GM23338 (cell line): ENCODE results near the gene UBQLN4. TPM values are rescaled to one million over a fixed set of nuclear protein-coding genes. Genes with fewer than 3 reads are reported as not detected.

ENCODE experiments used
- ATAC-seq: fragments of 200-7000 bp; cut with Tn5 transposase; 3 replicates; pipeline ENCODE4 v1.9.1; 2020
- DNase-seq: peaks from one replicate; pipeline ENCODE4 v3.0.0-alpha.2; 2015; ENCODE audit warnings: low spot score
- H2AFZ ChIP-seq: fragments of 200-600 bp; sonication (generic); 2 replicates; pipeline ENCODE4 v1.8.0; 2016; ENCODE audit warnings: antibody characterized with exemption, mild to moderate bottlenecking, moderate library complexity
- H3F3A ChIP-seq: fragments of 200-600 bp; sonication (generic); replicated peaks from 2 replicates; pipeline ENCODE4 v1.8.0; 2017; ENCODE audit warnings: antibody characterized with exemption, mixed run types, low read depth
- H3K27ac ChIP-seq: fragments of 200-600 bp; sonication (generic); 2 replicates; pipeline ENCODE4 v1.6.1; 2016; ENCODE audit warnings: low read depth
- H3K27me3 ChIP-seq: fragments of 200-600 bp; sonication (generic); 2 replicates; pipeline ENCODE4 v1.8.0; 2016; ENCODE audit warnings: mild to moderate bottlenecking, mixed run types, moderate library complexity; ENCODE audit not compliant: insufficient read depth
- H3K36me3 ChIP-seq: fragments of 200-600 bp; sonication (generic); 2 replicates; pipeline ENCODE4 v1.8.0; 2016; ENCODE audit warnings: mild to moderate bottlenecking; ENCODE audit not compliant: insufficient read depth
- H3K4me1 ChIP-seq: fragments of 200-600 bp; sonication (generic); 2 replicates; pipeline ENCODE4 v1.8.0; 2016; ENCODE audit warnings: mild to moderate bottlenecking, moderate library complexity; ENCODE audit not compliant: insufficient read depth
- H3K4me2 ChIP-seq: fragments of 200-600 bp; sonication (generic); 2 replicates; pipeline ENCODE4 v1.7.1; 2017; ENCODE audit warnings: mixed run types
- H3K4me3 ChIP-seq: fragments of 200-600 bp; sonication (generic); 2 replicates; pipeline ENCODE4 v1.6.1; 2016; ENCODE audit warnings: mixed run types
- H3K79me2 ChIP-seq: fragments of 200-600 bp; sonication (generic); replicated peaks from 2 replicates; pipeline ENCODE4 v1.8.0; 2017; ENCODE audit warnings: mild to moderate bottlenecking; ENCODE audit not compliant: insufficient read depth
- H3K9me2 ChIP-seq: fragments of 200-600 bp; sonication (generic); 2 replicates; pipeline ENCODE4 v1.8.0; 2017; ENCODE audit not compliant: insufficient read depth
- H4K20me1 ChIP-seq: fragments of 200-600 bp; sonication (generic); replicated peaks from 2 replicates; pipeline ENCODE4 v1.8.0; 2017; ENCODE audit warnings: mild to moderate bottlenecking; ENCODE audit not compliant: insufficient read depth
- H3K27ac Mint-ChIP-seq: 2 replicates; pipeline ENCODE4 v1.8.0; 2020; ENCODE audit warnings: inconsistent platforms, mild to moderate bottlenecking, moderate library complexity, mixed read lengths
- H3K27me3 Mint-ChIP-seq: 3 replicates; pipeline ENCODE4 v1.8.0; 2022; ENCODE audit warnings: low read depth, mild to moderate bottlenecking, moderate library complexity, mixed read lengths, inconsistent platforms; ENCODE audit not compliant: insufficient read depth, poor library complexity
- H3K36me3 Mint-ChIP-seq: 3 replicates; pipeline ENCODE4 v1.8.0; 2021; ENCODE audit warnings: low read depth, mild to moderate bottlenecking, inconsistent platforms, moderate library complexity, mixed read lengths
- H3K4me1 Mint-ChIP-seq: 3 replicates; pipeline ENCODE4 v1.8.0; 2020; ENCODE audit warnings: mild to moderate bottlenecking, inconsistent platforms, mixed read lengths
- H3K4me3 Mint-ChIP-seq: 3 replicates; pipeline ENCODE4 v1.8.0; 2021; ENCODE audit warnings: moderate library complexity, mild to moderate bottlenecking, inconsistent platforms, mixed read lengths
- H3K9me3 Mint-ChIP-seq: 3 replicates; pipeline ENCODE4 v1.8.0; 2020; ENCODE audit warnings: moderate library complexity, mild to moderate bottlenecking, inconsistent platforms, mixed read lengths
- CREB1 ChIP-seq: fragments of 250-450 bp; sonication (Bioruptor Pico); IDR thresholded peaks from 2 replicates; pipeline ENCODE4 v1.5.0; 2020; ENCODE audit warnings: low read depth, mild to moderate bottlenecking, moderate library complexity
- EZH2 ChIP-seq: fragments of 200-600 bp; sonication (generic); IDR thresholded peaks from one replicate; pipeline ENCODE4 v1.8.0; 2017; ENCODE audit warnings: antibody characterized with exemption, mild to moderate bottlenecking, low read depth; ENCODE audit not compliant: unreplicated experiment
- EZH2phosphoT487 ChIP-seq: fragments of 200-600 bp; sonication (generic); IDR thresholded peaks from one replicate; pipeline ENCODE4 v1.8.1; 2018; ENCODE audit warnings: antibody characterized with exemption; ENCODE audit not compliant: unreplicated experiment
- JUNB ChIP-seq: IDR thresholded peaks from one replicate; pipeline ENCODE4 v1.6.1; 2016; ENCODE audit warnings: antibody characterized with exemption; ENCODE audit not compliant: unreplicated experiment
- NANOG ChIP-seq: IDR thresholded peaks from 2 replicates; pipeline ENCODE4 v1.6.1; 2016; ENCODE audit warnings: antibody characterized with exemption, borderline replicate concordance
- POLR2AphosphoS5 ChIP-seq: IDR thresholded peaks from 2 replicates; pipeline ENCODE4 v1.6.1; 2016; ENCODE audit warnings: antibody characterized with exemption, low read depth
- STAT1 ChIP-seq: IDR thresholded peaks from one replicate; pipeline ENCODE4 v1.6.1; 2016; ENCODE audit warnings: antibody characterized with exemption; ENCODE audit not compliant: unreplicated experiment
- ZNF114 ChIP-seq: fragments of 250-450 bp; sonication (Bioruptor Pico); IDR thresholded peaks from 2 replicates; pipeline ENCODE4 v1.5.0; 2020; ENCODE audit warnings: mild to moderate bottlenecking, moderate library complexity
- ZNF331 ChIP-seq: fragments of 250-450 bp; sonication (Bioruptor Pico); IDR thresholded peaks from 2 replicates; pipeline ENCODE4 v1.5.0; 2020; ENCODE audit warnings: low read depth, mild to moderate bottlenecking, moderate library complexity
- polyA plus RNA-seq: library from polyadenylated mRNA; unstranded; fragments of >200 nt; fragmentation: Nextera tagmentation; extraction: Ambion mirVana; gene quantifications from 2 replicates; pipeline ENCODE4 v1.2.1, GENCODE V29; 2016
- total RNA-seq: library from RNA; depleted of rRNA; stranded (reverse); fragments of >200 nt; shearing (Covaris generic); gene quantifications from 2 replicates; pipeline ENCODE4 v1.2.3, GENCODE V29; 2014
- TF ChIP-seq, protein P1 (sequence below): IDR thresholded peaks from 2 replicates; pipeline ENCODE4 v1.6.1; 2016; ENCODE audit warnings: antibody characterized with exemption
- TF ChIP-seq, protein P2 (sequence below), 2 experiments: fragments of 200-600 bp in 1 of 2; sonication (generic) in 1 of 2; conservative IDR thresholded peaks; 2 replicates each; pipeline versions ENCODE4 v1.5.1 to v1.6.1; 2016 to 2017; ENCODE audit warnings: antibody characterized with exemption in 2 of 2, low read depth in 2 of 2, mild to moderate bottlenecking in 2 of 2, moderate library complexity in 1 of 2
- TF ChIP-seq, protein P3 (sequence below): fragments of 250-450 bp; sonication (Bioruptor Pico); IDR thresholded peaks from 2 replicates; pipeline ENCODE4 v1.5.0; 2020; ENCODE audit warnings: mild to moderate bottlenecking, moderate library complexity

UBQLN4 gene
- total and polyA plus RNA-seq, 2 experiments from 2014 or later: 10.0 to 30.5 TPM

DNA sequence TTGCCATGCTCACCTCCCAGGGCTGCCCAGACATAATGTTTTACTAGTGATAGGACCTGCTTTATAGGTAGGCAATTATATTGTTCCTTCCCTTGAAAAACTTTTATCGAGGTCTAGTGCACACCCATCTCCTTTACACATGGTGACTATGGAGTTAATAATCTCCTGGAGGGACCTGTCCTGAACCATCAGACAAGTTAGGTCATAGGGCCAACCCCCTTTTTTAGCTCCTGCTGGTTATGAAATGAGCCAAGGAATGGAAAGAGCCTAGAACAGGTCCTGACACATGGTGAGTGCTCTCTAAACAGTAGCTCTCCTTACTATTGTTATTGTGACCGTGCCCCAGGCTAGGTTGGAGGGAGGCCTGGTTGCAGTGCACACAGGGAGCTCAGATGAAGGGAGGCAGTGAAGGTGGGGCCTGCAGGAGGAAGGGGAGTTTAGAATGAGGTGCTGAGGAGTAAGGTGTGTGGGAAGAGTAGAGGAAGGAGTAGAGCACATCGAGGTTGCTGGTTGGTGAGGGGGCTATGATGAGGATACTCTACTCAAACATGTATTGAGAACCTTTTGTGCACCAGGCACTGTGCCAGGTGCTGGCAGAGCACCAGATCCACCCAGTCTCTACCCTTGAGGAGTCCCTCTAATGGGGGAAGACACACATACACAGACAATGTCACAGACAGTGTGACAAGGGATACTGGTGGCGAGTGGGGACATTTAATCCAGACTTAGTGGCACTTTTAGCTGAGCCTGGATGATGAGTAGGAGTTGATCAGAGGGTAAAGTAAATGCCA lies 46.8 kb upstream of the UBQLN4 start:
- Histone ChIP-seq H3K36me3 (no peaks in the 10 kb centered on the region), H3K9me2 (no peaks in the 10 kb centered on the region), H2AFZ (no peak overlapping the region), H3K4me1 (peaks cover 25% of the 10 kb centered on the region), H4K20me1 (0 out of 2 replicates have a peak, but pooled peaks cover 6% of the 10 kb centered on the region), H3K27ac (no peak overlapping the region), H3K79me2 (no peaks in the 10 kb centered on the region), H3K27me3 (no peaks in the 10 kb centered on the region), H3K4me3 (no peak overlapping the region), H3K4me2 (no peak overlapping the region), H3F3A (peaks cover 14% of the 10 kb centered on the region)
- H3K36me3 Mint-ChIP-seq: no peaks in the 10 kb centered on the region; the same call in 2 of the 3 replicates
- H3K27ac Mint-ChIP-seq: no peak overlapping the region; the same call in 1 of the 2 replicates
- ATAC-seq: no peak
- H3K9me3 Mint-ChIP-seq: no peaks in the 10 kb centered on the region; the same call in 2 of the 3 replicates
- peaks cover 49% of the 10 kb centered on the region for H3K4me1 Mint-ChIP-seq
- peaks cover 25% of the 10 kb centered on the region for H3K27me3 Mint-ChIP-seq
- no peak for TF ChIP-seq JUNB
- TF ChIP-seq, protein P1, sequence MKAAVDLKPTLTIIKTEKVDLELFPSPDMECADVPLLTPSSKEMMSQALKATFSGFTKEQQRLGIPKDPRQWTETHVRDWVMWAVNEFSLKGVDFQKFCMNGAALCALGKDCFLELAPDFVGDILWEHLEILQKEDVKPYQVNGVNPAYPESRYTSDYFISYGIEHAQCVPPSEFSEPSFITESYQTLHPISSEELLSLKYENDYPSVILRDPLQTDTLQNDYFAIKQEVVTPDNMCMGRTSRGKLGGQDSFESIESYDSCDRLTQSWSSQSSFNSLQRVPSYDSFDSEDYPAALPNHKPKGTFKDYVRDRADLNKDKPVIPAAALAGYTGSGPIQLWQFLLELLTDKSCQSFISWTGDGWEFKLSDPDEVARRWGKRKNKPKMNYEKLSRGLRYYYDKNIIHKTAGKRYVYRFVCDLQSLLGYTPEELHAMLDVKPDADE: no peak
- TF ChIP-seq STAT1: no peak
- TF ChIP-seq POLR2AphosphoS5: no peak
- no peak for TF ChIP-seq EZH2
- TF ChIP-seq ZNF331: no peak
- TF ChIP-seq NANOG: no peak
- TF ChIP-seq EZH2phosphoT487: no peak
- TF ChIP-seq, protein P2, sequence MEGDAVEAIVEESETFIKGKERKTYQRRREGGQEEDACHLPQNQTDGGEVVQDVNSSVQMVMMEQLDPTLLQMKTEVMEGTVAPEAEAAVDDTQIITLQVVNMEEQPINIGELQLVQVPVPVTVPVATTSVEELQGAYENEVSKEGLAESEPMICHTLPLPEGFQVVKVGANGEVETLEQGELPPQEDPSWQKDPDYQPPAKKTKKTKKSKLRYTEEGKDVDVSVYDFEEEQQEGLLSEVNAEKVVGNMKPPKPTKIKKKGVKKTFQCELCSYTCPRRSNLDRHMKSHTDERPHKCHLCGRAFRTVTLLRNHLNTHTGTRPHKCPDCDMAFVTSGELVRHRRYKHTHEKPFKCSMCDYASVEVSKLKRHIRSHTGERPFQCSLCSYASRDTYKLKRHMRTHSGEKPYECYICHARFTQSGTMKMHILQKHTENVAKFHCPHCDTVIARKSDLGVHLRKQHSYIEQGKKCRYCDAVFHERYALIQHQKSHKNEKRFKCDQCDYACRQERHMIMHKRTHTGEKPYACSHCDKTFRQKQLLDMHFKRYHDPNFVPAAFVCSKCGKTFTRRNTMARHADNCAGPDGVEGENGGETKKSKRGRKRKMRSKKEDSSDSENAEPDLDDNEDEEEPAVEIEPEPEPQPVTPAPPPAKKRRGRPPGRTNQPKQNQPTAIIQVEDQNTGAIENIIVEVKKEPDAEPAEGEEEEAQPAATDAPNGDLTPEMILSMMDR (conservative IDR thresholded peaks at IDR 0.05; ENCODE audit: low read depth in 2 of 2): no peak
- TF ChIP-seq, protein P3, sequence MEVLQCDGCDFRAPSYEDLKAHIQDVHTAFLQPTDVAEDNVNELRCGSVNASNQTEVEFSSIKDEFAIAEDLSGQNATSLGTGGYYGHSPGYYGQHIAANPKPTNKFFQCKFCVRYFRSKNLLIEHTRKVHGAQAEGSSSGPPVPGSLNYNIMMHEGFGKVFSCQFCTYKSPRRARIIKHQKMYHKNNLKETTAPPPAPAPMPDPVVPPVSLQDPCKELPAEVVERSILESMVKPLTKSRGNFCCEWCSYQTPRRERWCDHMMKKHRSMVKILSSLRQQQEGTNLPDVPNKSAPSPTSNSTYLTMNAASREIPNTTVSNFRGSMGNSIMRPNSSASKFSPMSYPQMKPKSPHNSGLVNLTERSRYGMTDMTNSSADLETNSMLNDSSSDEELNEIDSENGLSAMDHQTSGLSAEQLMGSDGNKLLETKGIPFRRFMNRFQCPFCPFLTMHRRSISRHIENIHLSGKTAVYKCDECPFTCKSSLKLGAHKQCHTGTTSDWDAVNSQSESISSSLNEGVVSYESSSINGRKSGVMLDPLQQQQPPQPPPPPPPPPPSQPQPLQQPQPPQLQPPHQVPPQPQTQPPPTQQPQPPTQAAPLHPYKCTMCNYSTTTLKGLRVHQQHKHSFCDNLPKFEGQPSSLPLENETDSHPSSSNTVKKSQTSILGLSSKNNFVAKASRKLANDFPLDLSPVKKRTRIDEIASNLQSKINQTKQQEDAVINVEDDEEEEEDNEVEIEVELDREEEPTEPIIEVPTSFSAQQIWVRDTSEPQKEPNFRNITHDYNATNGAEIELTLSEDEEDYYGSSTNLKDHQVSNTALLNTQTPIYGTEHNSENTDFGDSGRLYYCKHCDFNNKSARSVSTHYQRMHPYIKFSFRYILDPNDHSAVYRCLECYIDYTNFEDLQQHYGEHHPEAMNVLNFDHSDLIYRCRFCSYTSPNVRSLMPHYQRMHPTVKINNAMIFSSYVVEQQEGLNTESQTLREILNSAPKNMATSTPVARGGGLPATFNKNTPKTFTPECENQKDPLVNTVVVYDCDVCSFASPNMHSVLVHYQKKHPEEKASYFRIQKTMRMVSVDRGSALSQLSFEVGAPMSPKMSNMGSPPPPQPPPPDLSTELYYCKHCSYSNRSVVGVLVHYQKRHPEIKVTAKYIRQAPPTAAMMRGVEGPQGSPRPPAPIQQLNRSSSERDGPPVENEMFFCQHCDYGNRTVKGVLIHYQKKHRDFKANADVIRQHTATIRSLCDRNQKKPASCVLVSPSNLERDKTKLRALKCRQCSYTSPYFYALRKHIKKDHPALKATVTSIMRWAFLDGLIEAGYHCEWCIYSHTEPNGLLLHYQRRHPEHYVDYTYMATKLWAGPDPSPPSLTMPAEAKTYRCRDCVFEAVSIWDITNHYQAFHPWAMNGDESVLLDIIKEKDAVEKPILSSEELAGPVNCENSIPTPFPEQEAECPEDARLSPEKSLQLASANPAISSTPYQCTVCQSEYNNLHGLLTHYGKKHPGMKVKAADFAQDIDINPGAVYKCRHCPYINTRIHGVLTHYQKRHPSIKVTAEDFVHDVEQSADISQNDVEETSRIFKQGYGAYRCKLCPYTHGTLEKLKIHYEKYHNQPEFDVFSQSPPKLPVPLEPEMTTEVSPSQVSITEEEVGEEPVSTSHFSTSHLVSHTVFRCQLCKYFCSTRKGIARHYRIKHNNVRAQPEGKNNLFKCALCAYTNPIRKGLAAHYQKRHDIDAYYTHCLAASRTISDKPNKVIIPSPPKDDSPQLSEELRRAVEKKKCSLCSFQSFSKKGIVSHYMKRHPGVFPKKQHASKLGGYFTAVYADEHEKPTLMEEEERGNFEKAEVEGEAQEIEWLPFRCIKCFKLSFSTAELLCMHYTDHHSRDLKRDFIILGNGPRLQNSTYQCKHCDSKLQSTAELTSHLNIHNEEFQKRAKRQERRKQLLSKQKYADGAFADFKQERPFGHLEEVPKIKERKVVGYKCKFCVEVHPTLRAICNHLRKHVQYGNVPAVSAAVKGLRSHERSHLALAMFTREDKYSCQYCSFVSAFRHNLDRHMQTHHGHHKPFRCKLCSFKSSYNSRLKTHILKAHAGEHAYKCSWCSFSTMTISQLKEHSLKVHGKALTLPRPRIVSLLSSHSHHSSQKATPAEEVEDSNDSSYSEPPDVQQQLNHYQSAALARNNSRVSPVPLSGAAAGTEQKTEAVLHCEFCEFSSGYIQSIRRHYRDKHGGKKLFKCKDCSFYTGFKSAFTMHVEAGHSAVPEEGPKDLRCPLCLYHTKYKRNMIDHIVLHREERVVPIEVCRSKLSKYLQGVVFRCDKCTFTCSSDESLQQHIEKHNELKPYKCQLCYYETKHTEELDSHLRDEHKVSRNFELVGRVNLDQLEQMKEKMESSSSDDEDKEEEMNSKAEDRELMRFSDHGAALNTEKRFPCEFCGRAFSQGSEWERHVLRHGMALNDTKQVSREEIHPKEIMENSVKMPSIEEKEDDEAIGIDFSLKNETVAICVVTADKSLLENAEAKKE: no peak
- TF ChIP-seq CREB1 (CRISPR knock-in tag): no peak
- TF ChIP-seq ZNF114 (CRISPR knock-in tag): no peak
- DNase-seq: no peak
- H3K4me3 Mint-ChIP-seq: no peak overlapping the region; the same call in 2 of the 3 replicates
